SW 1271 (cell line): ENCODE measurements around the gene LCTL.

Experiments
- DNase-seq, 2 experiments: peaks; one replicate each; lab custom pipeline; 2025; lab: John Stamatoyannopoulos, UW

Gene LCTL, protein sequence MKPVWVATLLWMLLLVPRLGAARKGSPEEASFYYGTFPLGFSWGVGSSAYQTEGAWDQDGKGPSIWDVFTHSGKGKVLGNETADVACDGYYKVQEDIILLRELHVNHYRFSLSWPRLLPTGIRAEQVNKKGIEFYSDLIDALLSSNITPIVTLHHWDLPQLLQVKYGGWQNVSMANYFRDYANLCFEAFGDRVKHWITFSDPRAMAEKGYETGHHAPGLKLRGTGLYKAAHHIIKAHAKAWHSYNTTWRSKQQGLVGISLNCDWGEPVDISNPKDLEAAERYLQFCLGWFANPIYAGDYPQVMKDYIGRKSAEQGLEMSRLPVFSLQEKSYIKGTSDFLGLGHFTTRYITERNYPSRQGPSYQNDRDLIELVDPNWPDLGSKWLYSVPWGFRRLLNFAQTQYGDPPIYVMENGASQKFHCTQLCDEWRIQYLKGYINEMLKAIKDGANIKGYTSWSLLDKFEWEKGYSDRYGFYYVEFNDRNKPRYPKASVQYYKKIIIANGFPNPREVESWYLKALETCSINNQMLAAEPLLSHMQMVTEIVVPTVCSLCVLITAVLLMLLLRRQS

GRCh38 chr15:66565741-66566144 lies at the start of gene LCTL:
Gene LCTL, minus strand, starts transcription at chr15:66565998. Its CDS starts 633 bp downstream, at chr15:66565365.
- no peak for DNase-seq

GRCh38 chr15:66614951-66615760 lies 49.4 kb upstream of the LCTL start:
- DNase-seq = no peak

- no peak for DNase-seq
Measured at GRCh38 chr15:66614456-66614855, 48.7 kb upstream of the LCTL start.

DNA sequence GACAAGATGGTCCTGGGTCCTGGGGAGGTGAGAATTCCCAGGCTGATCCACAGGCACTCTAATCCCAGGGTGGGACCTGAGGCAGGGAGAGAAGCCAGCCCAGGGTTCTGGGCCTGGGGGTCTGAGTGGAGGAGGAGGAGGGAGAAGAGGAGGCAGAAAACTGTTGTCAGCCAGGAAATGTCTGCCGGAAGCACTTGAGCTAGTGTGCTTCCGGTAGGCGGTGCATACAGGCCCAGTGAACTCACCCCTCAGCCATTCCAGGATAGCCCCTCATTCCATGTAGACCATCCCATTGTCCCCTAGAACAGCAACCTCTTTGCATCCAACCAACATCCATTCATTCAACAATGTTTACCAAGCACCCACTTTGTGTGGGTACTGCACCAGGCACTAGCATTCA lies 47.9 kb upstream of the LCTL start:
- no peak for DNase-seq

DNA sequence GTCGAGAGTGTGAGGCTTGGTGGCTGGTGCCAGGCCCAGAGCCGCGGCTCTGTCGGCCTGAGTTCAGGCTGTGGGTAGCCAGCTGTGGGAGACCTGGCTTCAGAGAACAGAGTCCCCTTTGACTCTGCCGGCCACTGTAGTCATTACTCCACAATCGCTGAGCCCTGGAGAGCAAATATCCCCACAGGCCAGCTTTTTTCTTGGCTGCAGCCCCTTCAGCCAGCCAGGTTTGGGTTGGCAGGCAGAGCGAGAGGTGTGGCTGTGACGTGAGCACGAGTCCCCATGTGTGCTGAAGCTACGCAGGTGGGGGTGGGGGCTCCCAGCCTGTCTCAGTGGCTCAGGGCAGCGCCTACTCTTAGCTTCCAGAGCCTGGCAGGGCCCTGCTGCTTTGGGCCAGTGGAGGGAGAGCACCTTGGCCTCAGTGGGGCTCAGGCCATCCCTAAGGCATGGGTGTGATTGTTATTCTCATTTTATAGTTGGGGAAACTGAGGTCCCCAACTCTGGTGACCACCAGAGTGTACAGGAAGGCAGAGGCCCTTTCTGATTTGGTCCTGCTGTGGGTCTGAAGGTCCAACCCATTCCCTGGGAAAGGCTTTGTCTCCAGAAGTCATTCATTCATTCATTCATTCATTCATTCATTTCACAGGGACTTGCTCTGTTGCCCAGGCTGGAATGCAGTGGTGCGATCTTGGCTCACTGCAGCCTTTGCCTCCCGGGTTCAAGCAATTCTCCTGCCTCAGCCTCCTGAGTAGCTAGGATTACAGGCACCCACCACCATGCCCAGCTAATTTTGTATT lies 45.7 kb upstream of the LCTL start:
- DNase-seq = no peak

DNA sequence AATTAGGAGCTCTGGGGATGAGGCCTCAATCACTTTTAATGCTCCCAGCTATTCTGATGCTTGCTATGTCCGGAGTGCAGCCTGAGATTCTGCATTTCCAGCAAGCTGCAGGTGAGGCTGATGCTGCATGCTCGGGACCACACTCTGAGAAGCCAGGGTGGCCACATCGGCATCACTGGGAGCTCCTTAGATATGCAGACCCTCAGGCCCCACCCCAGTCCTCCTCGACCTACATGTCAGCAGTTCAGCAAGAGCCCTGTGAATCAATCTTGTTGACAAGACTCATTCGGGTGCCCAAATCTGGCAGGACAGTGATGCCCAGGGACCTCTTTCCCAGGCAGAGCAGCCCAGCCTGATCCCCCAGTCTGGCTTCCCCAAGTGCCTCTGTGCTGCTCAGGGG lies 44.1 kb upstream of the LCTL start:
- DNase-seq = no peak

DNA sequence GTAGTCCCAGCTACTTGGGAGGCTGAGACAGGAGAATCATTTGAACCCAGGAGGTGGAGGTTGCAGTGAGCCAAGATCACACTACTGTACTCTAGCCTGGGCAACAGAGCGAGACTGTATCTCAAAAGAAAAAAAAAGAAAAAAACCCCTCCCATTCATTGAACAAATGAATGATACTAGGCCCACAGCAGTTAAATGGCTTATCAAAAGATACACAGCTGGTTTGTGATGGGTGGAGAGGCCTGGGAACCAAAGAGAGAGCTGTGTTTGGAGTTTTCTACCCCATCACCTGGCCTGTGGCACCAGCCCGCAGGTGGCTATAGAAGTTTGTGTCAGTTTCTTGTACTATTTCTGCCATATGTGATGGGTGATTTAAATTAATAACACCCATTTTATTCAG lies 43.1 kb upstream of the LCTL start:
- no peak for DNase-seq

DNA sequence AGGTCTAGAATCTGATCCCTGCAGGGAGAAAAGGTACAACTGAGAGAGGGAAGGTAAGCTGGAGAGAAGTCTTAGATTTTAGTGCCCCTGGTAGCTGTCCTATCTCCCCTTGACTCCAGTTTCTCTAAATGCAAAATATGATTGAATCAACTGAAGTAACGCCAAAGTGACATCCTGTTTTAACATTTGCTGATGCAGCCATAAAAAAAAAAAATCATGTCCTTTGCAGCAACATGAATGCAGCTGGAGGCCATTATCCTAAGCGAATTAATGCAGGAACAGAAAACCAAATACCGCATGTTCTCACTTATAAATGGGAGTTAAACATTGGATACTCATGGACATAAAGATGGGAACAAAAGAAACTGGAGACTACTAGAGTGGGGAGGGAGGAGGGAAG lies 42.4 kb upstream of the LCTL start:
- DNase-seq = no peak

- DNase-seq = peak in 1 of 2 experiments; percentile 23
Measured at GRCh38 chr15:66603301-66604179, 37.7 kb upstream of the LCTL start.

- DNase-seq = no peak
Measured at GRCh38 chr15:66601521-66601920, 35.7 kb upstream of the LCTL start.

- DNase-seq = no peak
Measured at GRCh38 chr15:66600240-66600627, 34.4 kb upstream of the LCTL start.

GRCh38 chr15:66599536-66600239 lies 33.9 kb upstream of the LCTL start:
- no peak for DNase-seq

GRCh38 chr15:66598095-66598815 lies 32.5 kb upstream of the LCTL start:
- no peak for DNase-seq

GRCh38 chr15:66595931-66596545 lies 30.2 kb upstream of the LCTL start:
- DNase-seq = no peak

- DNase-seq = no peak
Measured at GRCh38 chr15:66595332-66595731, 29.5 kb upstream of the LCTL start.

- no peak for DNase-seq
Measured at GRCh38 chr15:66594836-66595235, 29.0 kb upstream of the LCTL start.

- DNase-seq = no peak
Measured at GRCh38 chr15:66594344-66594743, 28.5 kb upstream of the LCTL start.

DNA sequence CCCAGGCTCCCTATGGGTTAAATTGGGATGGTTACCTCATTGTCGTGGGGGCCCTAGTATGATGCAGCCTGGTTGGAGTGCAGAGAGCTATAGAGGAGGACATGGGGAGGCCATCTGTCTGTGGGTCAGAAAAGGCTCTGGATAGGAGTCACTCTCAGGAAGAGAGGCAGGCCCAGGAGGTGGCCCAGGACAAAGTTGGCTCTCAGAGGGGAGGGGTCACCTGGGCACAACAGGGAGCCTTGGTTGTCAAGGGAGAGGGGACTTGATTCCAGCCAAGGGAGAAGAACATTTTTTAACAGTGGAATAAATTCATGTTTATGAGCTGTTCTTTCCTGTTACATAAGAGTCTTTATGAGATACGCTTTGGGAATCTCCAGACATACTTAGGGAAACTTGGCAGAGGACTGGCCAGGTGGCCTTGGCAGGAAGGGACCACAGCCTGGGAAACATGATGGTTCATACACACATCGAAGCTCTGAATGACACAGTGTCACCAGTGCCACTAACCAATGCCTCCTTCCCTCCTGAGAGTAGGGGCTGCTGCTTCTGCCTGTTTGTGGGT lies 27.5 kb upstream of the LCTL start:
- DNase-seq = no peak
